H1 (cell line): ENCODE results near the gene CDKN1A. TPM values are rescaled to one million over a fixed set of nuclear protein-coding genes. Genes with fewer than 3 reads are reported as not detected.
"Not testable (repeated sequence)": the region's sequence is repeated elsewhere in the genome, so short reads cannot be mapped to it uniquely, and the experiment has no call there.

Experiments used
- CTCF ChIA-PET: fragments of 300-600 bp; sonication (Branson Sonifier 250); formaldehyde crosslinking; loops from one replicate; lab custom pipeline; 2021; ENCODE audit not compliant: partially characterized antibody; lab: Charles Lee
- POLR2A ChIA-PET: fragments of 300-600 bp; sonication (Branson Sonifier 250); formaldehyde crosslinking; loops from one replicate; lab custom pipeline; 2021; ENCODE audit warnings: inconsistent platforms; ENCODE audit not compliant: partially characterized antibody; lab: Charles Lee
- DNase-seq, 2 experiments: peaks; one replicate each; pipeline versions ENCODE4 v3.0.0 to v3.0.0-alpha.2; 2010 to 2022; ENCODE audit warnings: low spot score in 2 of 2, low read depth in 1 of 2, mixed read lengths in 1 of 2
- FAIRE-seq: peaks from 2 replicates; lab custom pipeline; 2011; peaks lifted over from hg19 to GRCh38; lab: Jason Lieb, UNC
- H2AFZ ChIP-seq: 2 replicates; pipeline ENCODE4 v1.8.1; 2012; ENCODE audit warnings: low read length, inconsistent platforms
- H2AK5ac ChIP-seq: 2 replicates; pipeline ENCODE4 v1.6.1; 2013; ENCODE audit warnings: low read depth, low read length
- H2BK120ac ChIP-seq: replicated peaks from 2 replicates; pipeline ENCODE3; 2013; ENCODE audit warnings: low read depth, low read length, inconsistent platforms
- H2BK12ac ChIP-seq: 2 replicates; pipeline ENCODE4 v1.6.1; 2013; ENCODE audit warnings: low read depth, low read length
- H2BK15ac ChIP-seq: 2 replicates; pipeline ENCODE4 v1.6.1; 2013; ENCODE audit warnings: low read length
- H2BK20ac ChIP-seq: 2 replicates; pipeline ENCODE4 v1.6.1; 2013; ENCODE audit warnings: low read length
- H2BK5ac ChIP-seq: 2 replicates; pipeline ENCODE4 v1.6.1; 2013; ENCODE audit warnings: low read depth, low read length
- H3K14ac ChIP-seq: 2 replicates; pipeline ENCODE4 v1.6.1; 2013; ENCODE audit warnings: inconsistent platforms; ENCODE audit not compliant: insufficient read length
- H3K18ac ChIP-seq: 2 replicates; pipeline ENCODE4 v1.6.1; 2013; ENCODE audit warnings: low read length; ENCODE audit errors: extremely low read depth
- H3K23ac ChIP-seq: 2 replicates; pipeline ENCODE4 v1.6.1; 2013; ENCODE audit warnings: inconsistent platforms; ENCODE audit not compliant: insufficient read length
- H3K23me2 ChIP-seq: 2 replicates; pipeline ENCODE4 v1.6.1; 2013; ENCODE audit warnings: low read depth, low read length
- H3K27ac ChIP-seq: 2 replicates; pipeline ENCODE4 v1.6.1; 2011; ENCODE audit warnings: low read depth, low read length, inconsistent platforms
- H3K27me3 ChIP-seq, 4 experiments: replicated peaks in 1 of 4; 1 replicate in 1 of 4; 2 replicates in 3 of 4; pipeline versions ENCODE4 v1.6.1 to v1.8.1; 2011 to 2013; ENCODE audit warnings: low read length in 3 of 4, mild to moderate bottlenecking in 3 of 4, inconsistent platforms in 2 of 4, mixed read lengths in 2 of 4, moderate library complexity in 1 of 4; ENCODE audit not compliant: control insufficient read depth in 3 of 4, insufficient read depth in 3 of 4; ENCODE audit errors: extremely low read depth in 1 of 4
- H3K36me3 ChIP-seq, 4 experiments: 2 replicates each; pipeline versions ENCODE4 v1.6.1 to v1.8.1; 2011 to 2013; ENCODE audit warnings: mild to moderate bottlenecking in 4 of 4, low read length in 3 of 4, moderate library complexity in 2 of 4, control low read depth in 1 of 4, inconsistent platforms in 1 of 4; ENCODE audit not compliant: insufficient read depth in 4 of 4, control insufficient read depth in 2 of 4
- H3K4ac ChIP-seq: replicated peaks from 2 replicates; pipeline ENCODE3; 2013; ENCODE audit warnings: low read length, low read depth, mixed read lengths, inconsistent platforms; ENCODE audit not compliant: insufficient read length
- H3K4me1 ChIP-seq, 4 experiments: replicated peaks in 1 of 4; 1 replicate in 1 of 4; 2 replicates in 3 of 4; pipeline versions ENCODE4 v1.6.1 to v1.8.1; 2011 to 2013; ENCODE audit warnings: low read length in 3 of 4, inconsistent platforms in 2 of 4, mixed read lengths in 1 of 4; ENCODE audit not compliant: insufficient read depth in 4 of 4, control insufficient read depth in 3 of 4
- H3K4me2 ChIP-seq, 2 experiments: 2 replicates each; pipeline versions ENCODE4 v1.6.1 to v1.8.1; 2011 to 2013; ENCODE audit warnings: low read depth in 2 of 2, low read length in 2 of 2, control low read depth in 1 of 2, inconsistent platforms in 1 of 2, mild to moderate bottlenecking in 1 of 2; ENCODE audit not compliant: insufficient read depth in 1 of 2
- H3K4me3 ChIP-seq, 4 experiments: fragments of 200-600, 300-600 bp in 1 of 4; sonication (generic), shearing (Covaris generic), sonication (Bioruptor Twin) in 1 of 4; 2 replicates each; pipeline versions ENCODE4 v1.5.1 to v1.8.1; 2011 to 2016; ENCODE audit warnings: low read length in 4 of 4, low read depth in 3 of 4, control low read depth in 2 of 4, inconsistent platforms in 2 of 4, mild to moderate bottlenecking in 2 of 4, mixed read lengths in 1 of 4, moderate library complexity in 1 of 4; ENCODE audit not compliant: insufficient read depth in 2 of 4; ENCODE audit errors: extremely low read depth in 1 of 4
- H3K56ac ChIP-seq: replicated peaks from 2 replicates; pipeline ENCODE3; 2013; ENCODE audit warnings: low read depth, mild to moderate bottlenecking, mixed read lengths, low read length, inconsistent platforms; ENCODE audit not compliant: insufficient read length
- H3K79me1 ChIP-seq: 2 replicates; pipeline ENCODE4 v1.6.1; 2013; ENCODE audit warnings: low read depth, low read length, control low read depth
- H3K79me2 ChIP-seq, 2 experiments: 2 replicates each; pipeline versions ENCODE4 v1.6.1 to v1.8.1; 2012 to 2013; ENCODE audit warnings: low read length in 2 of 2, mild to moderate bottlenecking in 2 of 2, inconsistent platforms in 1 of 2; ENCODE audit not compliant: insufficient read depth in 2 of 2, control insufficient read depth in 1 of 2
- H3K9ac ChIP-seq, 4 experiments: replicated peaks in 1 of 4; 1 replicate in 1 of 4; 2 replicates in 3 of 4; pipeline versions ENCODE4 v1.6.1 to v1.8.1; 2011 to 2013; ENCODE audit warnings: low read depth in 3 of 4, low read length in 3 of 4, control low read depth in 2 of 4, mild to moderate bottlenecking in 2 of 4, moderate library complexity in 2 of 4, inconsistent platforms in 1 of 4; ENCODE audit errors: extremely low read depth in 1 of 4
- H3K9me3 ChIP-seq, 2 experiments: 2 replicates each; pipeline versions ENCODE4 v1.6.1 to v1.8.1; 2012 to 2013; ENCODE audit warnings: mild to moderate bottlenecking in 2 of 2, moderate library complexity in 2 of 2, control low read depth in 1 of 2, inconsistent platforms in 1 of 2, low read depth in 1 of 2, low read length in 1 of 2, mixed read lengths in 1 of 2; ENCODE audit not compliant: insufficient read depth in 2 of 2
- H4K20me1 ChIP-seq, 2 experiments: replicated peaks in 1 of 2; 2 replicates each; pipeline versions ENCODE3 to v1.8.1; 2011 to 2013; ENCODE audit warnings: inconsistent platforms in 2 of 2, low read length in 2 of 2, mild to moderate bottlenecking in 1 of 2; ENCODE audit not compliant: insufficient read depth in 2 of 2, control insufficient read depth in 1 of 2
- H4K5ac ChIP-seq: 2 replicates; pipeline ENCODE4 v1.6.1; 2013; ENCODE audit warnings: low read length, low read depth, mixed read lengths, inconsistent platforms; ENCODE audit not compliant: insufficient read length
- H4K8ac ChIP-seq: 2 replicates; pipeline ENCODE4 v1.8.0; 2013; ENCODE audit warnings: mild to moderate bottlenecking, moderate library complexity, low read length, inconsistent platforms; ENCODE audit not compliant: insufficient read depth; ENCODE audit errors: extremely low read depth
- H4K91ac ChIP-seq: replicated peaks from 2 replicates; pipeline ENCODE3; 2013; ENCODE audit warnings: low read length, mixed read lengths, inconsistent platforms; ENCODE audit not compliant: insufficient read length
- WGBS, 2 experiments: shearing (Covaris generic) in 1 of 2; methylation state at CpG; one replicate each; pipeline versions ENCODE4 v1.1.6 to v1.1.7; 2013 to 2015; ENCODE audit warnings: low lambda C conversion rate in 2 of 2, mixed read lengths in 2 of 2, inconsistent platforms in 1 of 2, low coverage in 1 of 2, missing lambda C conversion rate in 1 of 2; ENCODE audit not compliant: insufficient replicate concordance in 2 of 2, insufficient coverage in 1 of 2, insufficient read length in 1 of 2; ENCODE audit errors: extremely low coverage in 1 of 2, missing lambda C conversion rate in 1 of 2; 5-methylcytosine and 5-hydroxymethylcytosine counted together
- polyA plus RNA-seq, 7 experiments: library from polyadenylated mRNA; depleted of rRNA in 3 of 7; stranded (reverse) in 5 of 7; unstranded in 2 of 7; fragments of >200 nt in 5 of 7; fragments of 200-250 nt in 2 of 7; gene quantifications; 1 replicate in 5 of 7; 2 replicates in 1 of 7; 4 replicates in 1 of 7; pipeline versions ENCODE4 v1.2.1 to v1.2.3, GENCODE V29; 2011 to 2013; ENCODE audit warnings: missing spikeins in 2 of 7, mixed read lengths in 2 of 7
- total RNA-seq: library from RNA; stranded (reverse); fragmentation: NEBNext Ultra II Directional; extraction: Animal tissue kit (Norgen Biotek cat#: 25700); gene quantifications from 2 replicates; pipeline ENCODE4 v1.2.1, GENCODE V29; 2021

The CDKN1A gene
- total and polyA plus RNA-seq, 2 of the 8 experiments (the other 6 are each of a cell fraction or from before 2014, with no cell fraction given): 15.2 to 36.0 TPM

DNA sequence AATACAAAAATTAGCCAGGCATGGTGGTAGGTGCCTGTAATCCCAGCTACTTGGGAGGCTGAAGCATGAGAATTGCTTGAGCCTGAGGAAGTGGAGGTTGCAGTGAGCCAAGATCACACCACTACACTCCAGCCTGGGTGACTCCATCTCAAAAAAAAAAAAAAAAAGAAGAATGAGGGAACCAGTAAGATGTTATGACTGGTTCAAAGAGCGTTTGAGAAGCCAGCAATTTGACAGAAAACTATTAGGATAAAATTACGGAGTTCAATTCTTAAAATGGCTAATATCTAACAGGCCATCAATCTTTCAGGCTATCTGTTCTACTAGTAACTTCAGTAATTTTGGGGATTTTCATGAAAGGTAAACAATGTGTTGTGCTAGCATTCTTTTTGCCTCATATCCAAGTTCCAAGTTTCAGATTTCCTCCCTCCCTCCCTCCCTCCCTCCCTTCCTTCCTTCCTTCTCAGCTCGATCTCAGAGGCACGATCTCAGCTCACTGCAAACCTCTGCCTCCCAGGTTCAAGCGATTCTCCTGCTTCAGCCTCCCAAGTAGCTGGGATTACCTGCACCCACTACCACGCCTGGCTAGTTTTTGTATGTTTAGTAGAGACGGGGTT, 26.6 kb downstream of the CDKN1A start:
- not testable (repeated sequence) for H2BK20ac ChIP-seq, H2BK5ac ChIP-seq, H3K4me3 ChIP-seq, H3K79me2 ChIP-seq, H2BK12ac ChIP-seq, H4K8ac ChIP-seq, H3K79me1 ChIP-seq, H2AK5ac ChIP-seq, H3K23ac ChIP-seq, DNase-seq, H3K9ac ChIP-seq, H3K18ac ChIP-seq, H4K91ac ChIP-seq, H3K36me3 ChIP-seq, H2BK120ac ChIP-seq, H3K27me3 ChIP-seq, H3K56ac ChIP-seq, H3K4ac ChIP-seq, FAIRE-seq, H3K27ac ChIP-seq, H2AFZ ChIP-seq, H4K20me1 ChIP-seq, H3K9me3 ChIP-seq, H3K4me2 ChIP-seq, H3K4me1 ChIP-seq, H2BK15ac ChIP-seq, H3K14ac ChIP-seq, H3K23me2 ChIP-seq, H4K5ac ChIP-seq
- POLR2A ChIA-PET: interaction anchor here (0.6 to 1.5 kb wide), 4 partner anchors 10 to 107 kb away, joined by 3 to 4 read pairs (median 4); no protein-coding TSS in a partner anchor
- WGBS, 2 experiments: 80% methylated on average over 6 of the region's 7 CpGs; no CpG with 5 or more reads in 1 of the 2 experiments
- CTCF ChIA-PET: interaction anchor here (0.7 to 8.6 kb wide), 10 partner anchors 7 to 319 kb away, joined by 3 to 52 read pairs (median 4); partner anchors contain the start of gene RAB44
